ENCODE results near the gene TDP1.

The TDP1 gene

GRCh38 chr14:89941830-89942377 is 13.8 kb upstream of the TDP1 start:
- no peak for DNase-seq (ENCODE audit: low read depth, low spot score)

- no peak for DNase-seq (ENCODE audit: low read depth, low spot score)
Observed at GRCh38 chr14:89947344-89947743, 8.4 kb upstream of the TDP1 start.

GRCh38 chr14:89952576-89952975 is 3.2 kb upstream of the TDP1 start:
- no peak for DNase-seq (ENCODE audit: low read depth, low spot score)

- no peak for DNase-seq (ENCODE audit: low read depth, low spot score)
Observed at GRCh38 chr14:89953602-89954001, 2.1 kb upstream of the TDP1 start.

GRCh38 chr14:89954070-89955021 is 1.4 kb upstream of the TDP1 start, which contains the start of gene EFCAB11:
TSS of gene EFCAB11 (minus strand) at chr14:89954730. CDS start at chr14:89954660, 70 bp downstream.
- DNase-seq (ENCODE audit: low read depth, low spot score) = peak; percentile 97

GRCh38 chr14:89955022-89955744 is 544 bp upstream of the TDP1 start:
- DNase-seq (ENCODE audit: low read depth, low spot score) = no peak

GRCh38 chr14:89956661-89957009 is 908 bp downstream of the TDP1 start:
- no peak for DNase-seq (ENCODE audit: low read depth, low spot score)

- DNase-seq (ENCODE audit: low read depth, low spot score) = no peak
Observed at GRCh38 chr14:89957376-89957775, 1.6 kb downstream of the TDP1 start.

GRCh38 chr14:89957791-89958190 is 2.1 kb downstream of the TDP1 start:
- no peak for DNase-seq (ENCODE audit: low read depth, low spot score)

- DNase-seq (ENCODE audit: low read depth, low spot score) = no peak
Observed at GRCh38 chr14:89958966-89959365, 3.2 kb downstream of the TDP1 start.

- DNase-seq (ENCODE audit: low read depth, low spot score) = no peak
Observed at GRCh38 chr14:89959853-89960445, 4.2 kb downstream of the TDP1 start.

- no peak for DNase-seq (ENCODE audit: low read depth, low spot score)
Observed at GRCh38 chr14:89960914-89961313, 5.2 kb downstream of the TDP1 start.

GRCh38 chr14:89963288-89963978 is 7.7 kb downstream of the TDP1 start:
- no peak for DNase-seq (ENCODE audit: low read depth, low spot score)

- DNase-seq (ENCODE audit: low read depth, low spot score) = no peak
Observed at GRCh38 chr14:89965839-89966238, 10.1 kb downstream of the TDP1 start.

GRCh38 chr14:89973234-89973823 is 17.6 kb downstream of the TDP1 start:
- DNase-seq (ENCODE audit: low read depth, low spot score) = no peak

GRCh38 chr14:89977668-89978067 is 21.9 kb downstream of the TDP1 start:
- DNase-seq (ENCODE audit: low read depth, low spot score) = no peak

- DNase-seq (ENCODE audit: low read depth, low spot score) = no peak
Observed at GRCh38 chr14:89978656-89979055, 22.9 kb downstream of the TDP1 start.

GRCh38 chr14:89983375-89983774 is 27.6 kb downstream of the TDP1 start:
- no peak for DNase-seq (ENCODE audit: low read depth, low spot score)

GRCh38 chr14:89986462-89987160 is 30.9 kb downstream of the TDP1 start:
- no peak for DNase-seq (ENCODE audit: low read depth, low spot score)

GRCh38 chr14:89987161-89987475 is 31.4 kb downstream of the TDP1 start:
- DNase-seq (ENCODE audit: low read depth, low spot score) = no peak

- no peak for DNase-seq (ENCODE audit: low read depth, low spot score)
Observed at GRCh38 chr14:89988787-89989186, 33.1 kb downstream of the TDP1 start.

Measured in iPS DF 19.7 (cell line).